DND-41 (cell line): ENCODE data around the gene HELZ.
"Not testable (repeated sequence)": the region's sequence is repeated elsewhere in the genome, so short reads cannot be mapped to it uniquely, and the experiment has no call there.

ENCODE experiments used
- ATAC-seq: fragments of 200-7000 bp; cut with Tn5 transposase; 3 replicates; pipeline ENCODE4 v1.9.1; 2021; ENCODE audit warnings: low read depth; ENCODE audit not compliant: insufficient read depth
- DNase-seq: peaks from one replicate; pipeline ENCODE4 v3.0.0-alpha.2; 2020
- H2AFZ ChIP-seq: 2 replicates; pipeline ENCODE4 v1.6.0; 2012; ENCODE audit warnings: low read depth, low read length
- H3K27ac ChIP-seq: 2 replicates; pipeline ENCODE4 v1.5.1; 2012; ENCODE audit warnings: low read length, inconsistent platforms
- H3K27me3 ChIP-seq: fragments of 200-600 bp; sonication (generic); 2 replicates; pipeline ENCODE4 v1.6.0; 2012; ENCODE audit warnings: low read length, mild to moderate bottlenecking, inconsistent platforms; ENCODE audit not compliant: insufficient read depth, poor library complexity
- H3K36me3 ChIP-seq: 2 replicates; pipeline ENCODE4 v1.5.1; 2012; ENCODE audit warnings: low read length, inconsistent platforms; ENCODE audit not compliant: insufficient read depth
- H3K4me1 ChIP-seq: 2 replicates; pipeline ENCODE4 v1.5.1; 2012; ENCODE audit warnings: mild to moderate bottlenecking, low read length; ENCODE audit not compliant: insufficient read depth
- H3K4me2 ChIP-seq: 2 replicates; pipeline ENCODE4 v1.6.0; 2012; ENCODE audit warnings: mild to moderate bottlenecking, moderate library complexity, low read length, inconsistent platforms; ENCODE audit not compliant: insufficient read depth
- H3K4me3 ChIP-seq, 2 experiments: fragments of 200-600 bp in 1 of 2; shearing (Covaris generic) in 1 of 2; 2 replicates each; pipeline ENCODE4 v1.5.1; 2012 to 2016; ENCODE audit warnings: inconsistent platforms in 2 of 2, low read length in 2 of 2, mild to moderate bottlenecking in 2 of 2, low read depth in 1 of 2, moderate library complexity in 1 of 2
- H3K79me2 ChIP-seq: 2 replicates; pipeline ENCODE4 v1.6.0; 2012; ENCODE audit warnings: low read length, inconsistent platforms; ENCODE audit not compliant: insufficient read depth
- H3K9ac ChIP-seq: 2 replicates; pipeline ENCODE4 v1.6.0; 2012; ENCODE audit warnings: low read depth, mild to moderate bottlenecking, inconsistent platforms, low read length, moderate library complexity
- H3K9me3 ChIP-seq: 2 replicates; pipeline ENCODE4 v1.5.1; 2012; ENCODE audit warnings: low read length, moderate library complexity, mild to moderate bottlenecking, inconsistent platforms; ENCODE audit not compliant: insufficient read depth, severe bottlenecking
- H4K20me1 ChIP-seq: 2 replicates; pipeline ENCODE4 v1.6.0; 2012; ENCODE audit warnings: low read length; ENCODE audit not compliant: insufficient read depth
- EZH2 ChIP-seq: IDR thresholded peaks from 3 replicates; pipeline ENCODE4 v1.6.1; 2012; ENCODE audit warnings: borderline replicate concordance, low read depth, mild to moderate bottlenecking, moderate library complexity, low read length, inconsistent platforms; ENCODE audit not compliant: severe bottlenecking
- TF ChIP-seq, protein P1 (sequence below): IDR thresholded peaks from 2 replicates; pipeline ENCODE4 v1.5.1; 2012; ENCODE audit warnings: borderline replicate concordance, low read length, moderate library complexity, mild to moderate bottlenecking; ENCODE audit not compliant: poor library complexity, severe bottlenecking; ENCODE audit errors: extremely low read depth

The HELZ gene

DNA sequence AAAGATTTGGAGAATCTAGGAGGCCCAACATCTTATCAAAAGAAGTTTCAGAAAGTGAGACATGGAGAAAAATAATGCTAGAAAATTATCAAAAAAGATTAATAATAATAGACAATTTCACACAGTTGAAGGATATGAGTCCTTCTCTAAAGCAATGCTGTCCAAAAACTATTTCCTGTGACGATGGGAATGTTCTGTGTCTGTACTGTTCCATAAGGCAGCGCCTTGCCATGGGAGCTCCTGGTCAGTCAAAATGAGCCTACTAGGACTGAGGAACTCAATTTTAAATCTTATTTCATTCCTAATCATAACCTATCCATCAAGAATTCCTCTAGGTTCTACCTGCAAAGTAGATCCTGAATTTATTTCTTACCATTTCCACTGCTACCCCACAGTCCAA, 151.6 kb downstream of the HELZ start:
- Histone ChIP-seq H3K9ac (no peak overlapping the region), H2AFZ (no peak overlapping the region), H3K79me2 (peaks cover 17% of the 10 kb centered on the region; the same call in 1 of the 2 replicates), H3K4me2 (no peak overlapping the region), H3K9me3 (no peaks in the 10 kb centered on the region), H3K27ac (no peak overlapping the region), H4K20me1 (peaks cover 5% of the 10 kb centered on the region; the same call in 1 of the 2 replicates), H3K4me3 (no peak overlapping the region), H3K4me1 (no peaks in the 10 kb centered on the region), H3K27me3 (no peaks in the 10 kb centered on the region), H3K36me3 (peaks cover 22% of the 10 kb centered on the region; the same call in 1 of the 2 replicates)
- no peak for ATAC-seq
- DNase-seq = no peak
- TF ChIP-seq EZH2 = no peak
- TF ChIP-seq, protein P1, sequence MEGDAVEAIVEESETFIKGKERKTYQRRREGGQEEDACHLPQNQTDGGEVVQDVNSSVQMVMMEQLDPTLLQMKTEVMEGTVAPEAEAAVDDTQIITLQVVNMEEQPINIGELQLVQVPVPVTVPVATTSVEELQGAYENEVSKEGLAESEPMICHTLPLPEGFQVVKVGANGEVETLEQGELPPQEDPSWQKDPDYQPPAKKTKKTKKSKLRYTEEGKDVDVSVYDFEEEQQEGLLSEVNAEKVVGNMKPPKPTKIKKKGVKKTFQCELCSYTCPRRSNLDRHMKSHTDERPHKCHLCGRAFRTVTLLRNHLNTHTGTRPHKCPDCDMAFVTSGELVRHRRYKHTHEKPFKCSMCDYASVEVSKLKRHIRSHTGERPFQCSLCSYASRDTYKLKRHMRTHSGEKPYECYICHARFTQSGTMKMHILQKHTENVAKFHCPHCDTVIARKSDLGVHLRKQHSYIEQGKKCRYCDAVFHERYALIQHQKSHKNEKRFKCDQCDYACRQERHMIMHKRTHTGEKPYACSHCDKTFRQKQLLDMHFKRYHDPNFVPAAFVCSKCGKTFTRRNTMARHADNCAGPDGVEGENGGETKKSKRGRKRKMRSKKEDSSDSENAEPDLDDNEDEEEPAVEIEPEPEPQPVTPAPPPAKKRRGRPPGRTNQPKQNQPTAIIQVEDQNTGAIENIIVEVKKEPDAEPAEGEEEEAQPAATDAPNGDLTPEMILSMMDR = no peak

DNA sequence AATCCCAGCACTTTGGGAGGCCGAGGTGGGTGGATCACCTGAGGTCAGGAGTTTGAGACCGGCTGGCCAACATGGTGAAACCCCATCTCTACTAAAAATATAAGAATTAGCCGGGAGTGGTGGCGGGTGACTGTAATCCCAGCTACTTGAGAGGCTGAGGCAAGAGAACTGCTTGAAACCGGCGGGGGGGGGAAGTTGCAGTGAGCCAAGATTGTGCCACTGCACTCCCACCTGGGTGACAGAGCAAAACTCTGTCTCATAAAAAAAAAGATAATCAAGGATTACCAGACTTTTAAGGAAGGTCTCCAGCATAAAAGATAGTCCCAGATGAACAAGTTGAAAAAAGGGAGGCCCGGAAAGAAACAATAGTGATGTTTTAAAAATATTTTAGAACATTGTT, 152.3 kb downstream of the HELZ start:
- H2AFZ ChIP-seq, H3K4me1 ChIP-seq, H3K9ac ChIP-seq, H3K27me3 ChIP-seq, H3K4me3 ChIP-seq, DNase-seq, ATAC-seq, H3K4me2 ChIP-seq, H3K9me3 ChIP-seq, H4K20me1 ChIP-seq, H3K27ac ChIP-seq: not testable (repeated sequence)
- Histone ChIP-seq H3K36me3 (peaks cover 25% of the 10 kb centered on the region; the same call in 1 of the 2 replicates), H3K79me2 (peaks cover 17% of the 10 kb centered on the region; the same call in 1 of the 2 replicates)

DNA sequence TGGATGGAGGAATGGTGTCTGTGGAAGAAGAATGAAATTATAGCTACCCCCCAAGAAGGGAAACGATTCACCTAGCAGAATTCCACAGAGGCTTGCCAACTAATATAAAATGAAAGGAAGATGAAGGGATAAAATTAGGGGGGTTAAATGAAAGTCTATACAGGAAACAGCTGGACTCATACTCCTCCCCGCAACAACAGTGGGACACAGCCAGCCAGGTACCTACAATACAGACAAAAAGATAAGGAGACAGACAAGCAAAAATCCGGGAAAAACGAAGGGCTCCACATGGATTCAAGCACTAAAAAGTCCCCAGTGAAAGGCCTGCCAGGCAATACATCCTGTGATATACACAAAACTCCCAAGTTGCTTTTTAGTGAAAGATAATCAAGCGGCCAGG, 152.7 kb downstream of the HELZ start:
- Histone ChIP-seq H2AFZ (no peak overlapping the region), H4K20me1 (peaks cover 3% of the 10 kb centered on the region; the same call in 1 of the 2 replicates), H3K79me2 (peaks cover 18% of the 10 kb centered on the region; the same call in 1 of the 2 replicates), H3K27ac (no peak overlapping the region), H3K9me3 (no peaks in the 10 kb centered on the region), H3K27me3 (no peaks in the 10 kb centered on the region), H3K36me3 (peaks cover 26% of the 10 kb centered on the region; the same call in 1 of the 2 replicates), H3K4me3 (no peak overlapping the region), H3K4me2 (no peak overlapping the region), H3K4me1 (no peaks in the 10 kb centered on the region), H3K9ac (no peak overlapping the region)
- DNase-seq = no peak
- no peak for ATAC-seq
- TF ChIP-seq EZH2 = no peak
- TF ChIP-seq, protein P1 = no peak

DNA sequence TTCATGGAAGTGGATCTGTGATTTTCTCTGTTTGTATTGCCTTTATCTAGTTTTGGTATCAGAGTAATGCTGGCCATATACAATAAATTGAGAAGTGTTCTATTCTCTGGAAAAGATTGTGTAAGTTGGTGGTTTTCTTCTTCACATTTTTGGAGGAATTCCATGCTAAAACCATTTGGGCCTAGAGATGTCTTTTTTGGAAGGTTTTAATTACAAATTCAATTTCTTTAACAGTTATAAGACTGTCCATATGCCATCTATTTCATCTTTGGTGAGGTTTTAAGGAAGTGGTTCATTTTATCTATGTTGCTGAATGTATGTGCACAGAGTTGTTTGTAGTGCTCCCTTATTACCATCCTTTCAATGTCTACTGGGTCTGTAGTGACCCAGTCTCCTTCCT, 154.7 kb downstream of the HELZ start:
- Histone ChIP-seq H3K9me3 (no peaks in the 10 kb centered on the region), H2AFZ (no peak overlapping the region), H3K4me1 (no peaks in the 10 kb centered on the region), H3K9ac (no peak overlapping the region), H3K4me2 (no peak overlapping the region), H3K36me3 (peaks cover 37% of the 10 kb centered on the region; the same call in 1 of the 2 replicates), H3K79me2 (peaks cover 18% of the 10 kb centered on the region; the same call in 1 of the 2 replicates), H3K27me3 (no peaks in the 10 kb centered on the region), H3K4me3 (no peak overlapping the region), H3K27ac (no peak overlapping the region), H4K20me1 (peaks cover 9% of the 10 kb centered on the region)
- TF ChIP-seq, protein P1 = no peak
- no peak for TF ChIP-seq EZH2
- DNase-seq (no peak), ATAC-seq (no peak)
